GM23248 (cell line): Measurements from ENCODE around the gene HEMGN. TPM values are rescaled to one million over a fixed set of nuclear protein-coding genes. Genes with fewer than 3 reads are reported as not detected.

ENCODE experiments used
- DNase-seq: peaks from one replicate; pipeline ENCODE4 v3.0.0-alpha.2; 2015
- H2AFZ ChIP-seq: fragments of 200-600 bp; sonication (generic); 2 replicates; pipeline ENCODE4 v1.6.1; 2016; ENCODE audit warnings: antibody characterized with exemption
- H3F3A ChIP-seq: fragments of 200-600 bp; sonication (generic); 2 replicates; pipeline ENCODE4 v1.6.1; 2016; ENCODE audit warnings: mild to moderate bottlenecking, antibody characterized with exemption, mixed run types; ENCODE audit not compliant: insufficient read depth
- H3K27ac ChIP-seq: fragments of 200-600 bp; sonication (generic); 2 replicates; pipeline ENCODE4 v1.5.1; 2016; ENCODE audit warnings: mild to moderate bottlenecking
- H3K27me3 ChIP-seq: fragments of 200-600 bp; sonication (generic); replicated peaks from 2 replicates; pipeline ENCODE4 v1.6.1; 2016; ENCODE audit warnings: mild to moderate bottlenecking; ENCODE audit not compliant: insufficient read depth
- H3K36me3 ChIP-seq: fragments of 200-600 bp; sonication (generic); 2 replicates; pipeline ENCODE4 v1.6.1; 2016; ENCODE audit warnings: low read depth, mild to moderate bottlenecking
- H3K4me1 ChIP-seq: fragments of 200-600 bp; sonication (generic); 2 replicates; pipeline ENCODE4 v1.6.1; 2016; ENCODE audit warnings: mild to moderate bottlenecking; ENCODE audit not compliant: insufficient read depth
- H3K4me2 ChIP-seq: fragments of 200-600 bp; sonication (generic); one replicate; pipeline ENCODE4 v1.6.1; 2016; ENCODE audit warnings: mild to moderate bottlenecking; ENCODE audit not compliant: unreplicated experiment
- H3K4me3 ChIP-seq: fragments of 200-600 bp; sonication (generic); 2 replicates; pipeline ENCODE4 v1.5.1; 2016; ENCODE audit warnings: mild to moderate bottlenecking
- H3K79me2 ChIP-seq: fragments of 200-600 bp; sonication (generic); 2 replicates; pipeline ENCODE4 v1.6.1; 2016; ENCODE audit warnings: mild to moderate bottlenecking; ENCODE audit not compliant: insufficient read depth
- H3K9ac ChIP-seq: fragments of 200-600 bp; sonication (generic); 2 replicates; pipeline ENCODE4 v1.6.1; 2016; ENCODE audit warnings: mild to moderate bottlenecking
- H3K9me2 ChIP-seq: fragments of 200-600 bp; sonication (generic); 2 replicates; pipeline ENCODE4 v1.6.1; 2016; ENCODE audit warnings: mixed run types, mild to moderate bottlenecking, moderate library complexity; ENCODE audit not compliant: insufficient read depth
- H3K9me3 ChIP-seq: fragments of 200-600 bp; sonication (generic); one replicate; pipeline ENCODE4 v1.6.1; 2017; ENCODE audit warnings: low read depth
- H4K20me1 ChIP-seq: fragments of 200-600 bp; sonication (generic); 2 replicates; pipeline ENCODE4 v1.6.0; 2016; ENCODE audit not compliant: insufficient read depth
- EZH2 ChIP-seq: fragments of 200-600 bp; sonication (generic); IDR thresholded peaks from 2 replicates; pipeline ENCODE4 v1.6.1; 2018; ENCODE audit warnings: antibody characterized with exemption, mild to moderate bottlenecking; ENCODE audit not compliant: insufficient read depth, poor library complexity, severe bottlenecking
- EZH2phosphoT487 ChIP-seq: fragments of 200-600 bp; sonication (generic); IDR thresholded peaks from 2 replicates; pipeline ENCODE4 v1.6.1; 2018; ENCODE audit warnings: antibody characterized with exemption, moderate library complexity, mild to moderate bottlenecking, low read depth; ENCODE audit not compliant: insufficient read depth
- WGBS, 2 experiments: methylation state at CpG; one replicate each; pipeline ENCODE4 v1.1.6; 2015 to 2017; ENCODE audit warnings: low lambda C conversion rate in 2 of 2, low coverage in 1 of 2; ENCODE audit errors: missing lambda C conversion rate in 2 of 2; 5-methylcytosine and 5-hydroxymethylcytosine counted together
- in situ Hi-C: fragments of 300-500 bp; cut with MboI; formaldehyde crosslinking; loops from 2 replicates; pipeline ENCODE4 v1.15.0; 2020
- polyA plus RNA-seq: library from polyadenylated mRNA; unstranded; fragments of >200 nt; fragmentation: Nextera tagmentation; extraction: Ambion mirVana; gene quantifications from 2 replicates; pipeline ENCODE4 v1.2.1, GENCODE V29; 2016
- total RNA-seq: library from RNA; depleted of rRNA; stranded (reverse); fragments of >200 nt; shearing (Covaris generic); gene quantifications from 2 replicates; pipeline ENCODE4 v1.2.3, GENCODE V29; 2014

The HEMGN gene
- total and polyA plus RNA-seq, 2 experiments from 2014 or later = not detected

- no peak for TF ChIP-seq EZH2phosphoT487
- TF ChIP-seq EZH2 = no peak
- Histone ChIP-seq H3K4me1 (peaks cover 14% of the 10 kb centered on the region; the same call in 1 of the 2 replicates), H3F3A (peaks cover 6% of the 10 kb centered on the region; the same call in 1 of the 2 replicates), H3K9me3 (no peaks in the 10 kb centered on the region), H3K9ac (peak overlapping the region; percentile 91), H3K79me2 (peaks cover 32% of the 10 kb centered on the region), H2AFZ (peak overlapping the region; percentile 98), H3K9me2 (no peaks in the 10 kb centered on the region), H3K4me3 (peak overlapping the region; percentile 85), H3K4me2 (peak overlapping the region; percentile 94), H3K27ac (peak overlapping the region; percentile 22), H3K27me3 (0 out of 2 replicates have a peak, but pooled peaks cover 8% of the 10 kb centered on the region), H4K20me1 (no peaks in the 10 kb centered on the region), H3K36me3 (no peaks in the 10 kb centered on the region)
- DNase-seq = peak; percentile 91
- 0% methylated on average over 8 of the region's 8 CpGs for WGBS, 2 experiments
- in situ Hi-C loops = no loop called here
Measured at GRCh38 chr9:97923529-97924108, 14.4 kb downstream of the HEMGN start.

- H3K4me3 ChIP-seq = peak within 1 kb of the TSS; percentile 85
- in situ Hi-C loops = no loop called here
- peak within 1 kb of the TSS; percentile 94 for H3K4me2 ChIP-seq
- H3K36me3 ChIP-seq = no peaks in the 10 kb centered on the region
- peak within 1 kb of the TSS; percentile 91 for H3K9ac ChIP-seq
- peak; percentile 99 for DNase-seq
- H3K27ac ChIP-seq = peak within 1 kb of the TSS; percentile 85
- no peaks in the 10 kb centered on the region for H3K9me3 ChIP-seq
- peak within 1 kb of the TSS; percentile 98 for H2AFZ ChIP-seq
- H3K9me2 ChIP-seq = no peaks in the 10 kb centered on the region
- 0 out of 2 replicates have a peak, but pooled peaks cover 6% of the 10 kb centered on the region for H3K27me3 ChIP-seq
- WGBS, 2 experiments = 1% methylated on average over 53 to 54 of the region's 54 CpGs
- H3F3A ChIP-seq = peaks cover 6% of the 10 kb centered on the region; the same call in 1 of the 2 replicates
- H3K79me2 ChIP-seq = peaks cover 43% of the 10 kb centered on the region
- no peaks in the 10 kb centered on the region for H4K20me1 ChIP-seq
- peaks cover 14% of the 10 kb centered on the region; the same call in 1 of the 2 replicates for H3K4me1 ChIP-seq
- TF ChIP-seq EZH2phosphoT487 (no peak), EZH2 (no peak)
Measured at GRCh38 chr9:97921959-97922724, 15.8 kb downstream of the HEMGN start, which contains the start of gene TRMO. TSS of gene TRMO (minus strand) at chr9:97922500. CDS start at chr9:97922493, 7 bp downstream.

GRCh38 chr9:97919217-97919813 is 18.7 kb downstream of the HEMGN start:
- in situ Hi-C loops = no loop called here
- Histone ChIP-seq H3F3A (peaks cover 6% of the 10 kb centered on the region; the same call in 1 of the 2 replicates), H3K4me2 (no peak overlapping the region), H3K9ac (no peak overlapping the region), H3K4me3 (no peak overlapping the region), H2AFZ (no peak overlapping the region), H3K27me3 (no peaks in the 10 kb centered on the region), H3K9me3 (no peaks in the 10 kb centered on the region), H3K4me1 (peaks cover 14% of the 10 kb centered on the region; the same call in 1 of the 2 replicates), H3K79me2 (peaks cover 49% of the 10 kb centered on the region), H4K20me1 (no peaks in the 10 kb centered on the region), H3K36me3 (0 out of 2 replicates have a peak, but pooled peaks cover 2% of the 10 kb centered on the region), H3K27ac (no peak overlapping the region), H3K9me2 (no peaks in the 10 kb centered on the region)
- DNase-seq = no peak
- TF ChIP-seq EZH2phosphoT487 (no peak), EZH2 (no peak)

- Histone ChIP-seq H3K9me3 (no peaks in the 10 kb centered on the region), H2AFZ (no peak overlapping the region), H3K27ac (no peak overlapping the region), H4K20me1 (no peaks in the 10 kb centered on the region), H3K27me3 (no peaks in the 10 kb centered on the region), H3K4me2 (no peak overlapping the region), H3K79me2 (peaks cover 49% of the 10 kb centered on the region), H3K9me2 (no peaks in the 10 kb centered on the region), H3K9ac (no peak overlapping the region), H3K4me1 (peaks cover 14% of the 10 kb centered on the region; the same call in 1 of the 2 replicates), H3F3A (peaks cover 6% of the 10 kb centered on the region; the same call in 1 of the 2 replicates), H3K36me3 (peaks cover 8% of the 10 kb centered on the region; the same call in 1 of the 2 replicates), H3K4me3 (no peak overlapping the region)
- 85 to 86% methylated on average over 4 of the region's 4 CpGs for WGBS, 2 experiments
- in situ Hi-C loops = no loop called here
- no peak for DNase-seq
- TF ChIP-seq EZH2 (no peak), EZH2phosphoT487 (no peak)
Measured at GRCh38 chr9:97918611-97919010, 19.4 kb downstream of the HEMGN start.
